ENCODE measurements around the gene POMC.
"Not testable (repeated sequence)": the region's sequence is repeated elsewhere in the genome, so short reads cannot be mapped to it uniquely, and the experiment has no call there.

POMC gene

DNA sequence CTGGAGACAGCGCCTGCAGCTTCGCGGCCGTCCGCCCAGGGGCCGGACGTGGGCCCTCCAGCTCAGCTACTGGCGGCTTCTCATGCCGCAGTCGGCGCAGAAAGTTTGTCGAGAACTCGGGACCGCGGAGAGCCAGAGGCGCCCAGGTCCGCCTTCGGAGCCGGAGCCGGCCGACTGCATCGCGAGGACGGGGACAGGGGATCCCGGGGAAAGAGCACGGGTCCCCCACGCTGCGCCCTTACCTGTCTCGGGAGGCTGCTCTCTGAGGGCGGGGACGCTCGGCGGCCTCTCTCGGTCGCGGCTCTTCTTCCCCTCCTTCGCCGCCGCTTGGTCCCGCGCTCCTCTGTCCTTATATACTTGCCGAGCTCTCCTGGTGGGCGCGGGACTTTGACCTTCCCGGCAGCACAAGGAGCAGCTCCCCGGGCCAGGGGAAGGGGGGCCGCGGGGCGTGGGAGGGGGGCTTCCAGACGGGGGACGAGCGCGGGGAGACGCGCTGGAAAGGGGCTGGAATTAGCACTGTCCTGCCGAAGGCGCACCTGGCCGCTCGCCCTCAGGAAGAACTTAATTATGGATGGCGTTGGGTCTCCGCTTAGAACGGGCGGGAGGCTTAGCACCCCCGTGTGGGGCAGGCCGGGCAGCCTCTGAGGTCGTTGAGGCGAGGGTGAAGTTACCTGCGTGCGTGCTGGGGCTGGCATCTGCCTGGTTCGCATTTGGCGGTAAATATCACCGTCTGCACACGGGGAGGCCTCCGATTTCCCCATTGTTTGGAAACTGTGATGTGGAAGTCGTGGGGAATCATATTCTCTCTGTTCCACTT is at the start of gene POMC:
Gene POMC, minus strand, starts transcription at position 325 of the 817 bp plus-strand sequence. CDS start 3,808 bp downstream, outside the sequence.
- DNase-seq (ENCODE audit: low read depth in 2 of 2), result peak in 1 of 2 donors; percentile 10

DNA sequence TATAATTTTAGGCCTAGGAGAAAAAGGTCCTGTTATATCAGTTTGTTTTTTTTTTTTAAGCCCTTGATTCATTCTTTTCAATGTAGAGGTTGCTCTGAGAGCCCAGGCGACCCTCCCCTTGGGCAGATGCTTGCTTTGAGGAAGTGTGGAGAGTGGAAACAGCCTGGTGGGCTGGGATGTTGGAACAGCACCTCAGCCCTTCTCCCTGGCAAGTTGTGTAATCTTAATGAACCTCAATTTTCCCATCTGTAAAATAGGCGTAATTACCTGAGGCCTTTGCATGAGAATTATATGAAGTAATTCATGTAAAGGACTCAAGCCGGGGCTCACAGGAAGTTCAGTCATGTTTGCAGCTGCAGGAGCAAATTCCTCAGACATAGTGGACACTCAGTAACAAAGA is 49.7 kb upstream of the POMC start:
- DNase-seq (ENCODE audit: low read depth in 2 of 2), result no peak

DNA sequence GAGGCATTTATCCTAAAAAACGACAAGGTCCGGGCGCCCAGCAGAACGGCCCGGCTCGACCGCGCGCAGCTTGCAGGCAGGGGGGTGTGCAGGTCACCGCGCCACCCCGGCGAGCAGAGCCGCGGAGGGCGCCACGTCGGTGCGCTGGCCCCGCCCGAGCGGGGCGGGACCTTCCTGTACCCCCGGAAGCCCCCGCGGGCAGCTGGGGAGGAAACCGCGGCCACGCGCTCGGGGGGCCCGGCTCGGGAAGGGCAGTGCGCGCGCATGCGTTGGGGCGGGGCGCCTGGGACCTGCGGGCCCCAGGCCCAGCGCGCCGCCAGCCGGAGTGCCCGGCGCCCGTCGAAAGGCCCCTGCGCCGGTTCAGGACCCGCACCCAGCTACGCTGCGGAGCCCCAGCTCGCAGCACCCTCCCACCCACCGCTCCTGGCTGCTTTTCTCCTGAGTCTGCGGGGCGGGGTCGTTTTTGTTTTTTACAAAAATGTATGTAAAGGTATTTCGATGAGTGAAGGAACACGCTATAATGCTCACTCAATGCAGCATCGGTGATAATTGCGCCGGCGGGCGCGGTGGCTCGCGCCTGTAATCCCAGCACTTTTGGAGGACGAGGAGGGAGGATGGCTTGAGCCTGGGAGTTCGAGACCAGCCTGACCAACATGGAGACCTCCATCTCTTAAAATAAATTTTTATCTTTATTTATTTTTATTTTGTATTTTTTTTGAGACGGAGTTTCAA is 47.7 kb upstream of the POMC start:
- DNase-seq (ENCODE audit: low read depth in 2 of 2), result peak; percentile 74 to 77

DNA sequence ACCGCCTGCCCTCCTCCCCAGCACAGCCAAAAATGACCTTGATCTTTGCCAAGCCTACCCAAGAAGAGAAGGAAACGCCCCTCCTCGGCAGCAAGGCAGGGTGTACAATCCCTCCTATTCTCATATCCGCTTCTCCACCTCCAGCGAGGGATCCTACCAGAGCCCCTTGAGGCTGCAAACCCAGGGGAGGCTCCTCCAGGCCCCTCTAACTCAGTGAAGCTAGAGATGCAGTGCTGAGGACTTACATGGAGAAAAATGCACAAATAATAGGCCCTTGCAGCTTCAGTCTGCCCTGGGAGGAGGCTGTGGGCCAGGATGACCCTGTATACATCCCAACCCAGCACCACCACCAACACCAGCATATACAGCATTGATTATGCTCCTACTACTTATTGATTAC is 46.9 kb upstream of the POMC start:
- DNase-seq (ENCODE audit: low read depth in 2 of 2), result no peak

DNA sequence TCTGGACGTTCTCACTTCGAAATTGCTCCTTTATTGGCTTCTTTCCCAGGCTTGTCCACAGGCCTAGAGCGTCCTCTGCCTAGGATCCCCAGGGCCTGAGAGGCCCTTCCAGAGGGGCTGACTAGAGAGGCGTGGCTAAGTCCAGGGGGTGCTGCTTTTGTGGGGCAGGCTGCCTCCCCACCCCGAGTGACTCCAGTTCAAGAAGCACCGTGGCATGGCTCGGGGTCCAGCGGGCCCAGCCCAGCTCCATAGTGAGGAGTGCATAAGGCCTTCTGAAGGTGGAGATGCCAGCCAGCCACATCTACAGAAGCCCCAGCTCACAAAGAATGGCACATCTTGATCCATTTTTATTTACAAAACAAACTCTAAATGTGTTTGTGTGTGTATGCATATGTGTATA is 44.8 kb upstream of the POMC start:
- no peak for DNase-seq (ENCODE audit: low read depth in 2 of 2)

DNA sequence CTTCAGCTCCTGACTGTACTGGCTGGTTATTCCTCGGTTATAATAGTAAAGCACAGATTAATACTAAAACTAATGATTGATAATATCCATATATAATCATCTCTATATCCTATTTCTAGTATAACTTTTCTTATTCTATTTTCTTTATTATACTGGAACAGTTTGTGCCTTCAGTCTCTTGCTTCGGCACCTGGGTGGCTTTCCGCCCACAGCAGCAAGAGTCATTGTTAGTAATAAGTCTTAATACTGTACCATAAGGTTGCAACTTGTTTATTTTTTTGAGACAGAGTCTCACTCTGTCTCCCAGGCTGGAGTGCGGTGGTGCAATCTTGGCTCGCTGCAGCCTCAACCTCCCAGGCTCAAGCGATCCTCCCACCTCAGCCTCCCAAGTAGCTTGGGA is 42.5 kb upstream of the POMC start:
- not testable (repeated sequence) for DNase-seq (ENCODE audit: low read depth in 2 of 2)

DNA sequence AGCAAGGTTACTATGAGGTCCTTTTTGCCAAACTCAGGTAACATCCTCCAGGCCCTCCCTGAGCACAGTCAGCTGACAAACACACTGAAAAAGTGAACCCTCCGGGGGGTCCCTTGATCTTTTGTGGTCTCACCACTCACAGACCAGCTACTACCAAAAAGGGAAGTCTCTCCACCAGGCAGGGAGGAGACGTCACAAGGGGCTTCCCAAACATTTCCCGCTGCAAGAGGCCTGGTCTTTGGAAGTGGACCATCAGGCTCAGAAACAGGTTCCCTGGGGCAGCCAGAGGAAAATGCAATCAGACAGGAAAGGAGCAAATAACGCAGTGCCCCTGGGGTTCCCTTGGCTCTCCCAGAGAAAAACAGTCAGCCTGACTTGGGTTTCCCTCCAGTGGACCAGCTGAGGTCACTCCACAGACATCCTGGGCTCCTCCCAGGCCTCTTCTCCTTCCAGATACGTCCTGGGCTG is 38.7 kb upstream of the POMC start:
- no peak for DNase-seq (ENCODE audit: low read depth in 2 of 2)

DNA sequence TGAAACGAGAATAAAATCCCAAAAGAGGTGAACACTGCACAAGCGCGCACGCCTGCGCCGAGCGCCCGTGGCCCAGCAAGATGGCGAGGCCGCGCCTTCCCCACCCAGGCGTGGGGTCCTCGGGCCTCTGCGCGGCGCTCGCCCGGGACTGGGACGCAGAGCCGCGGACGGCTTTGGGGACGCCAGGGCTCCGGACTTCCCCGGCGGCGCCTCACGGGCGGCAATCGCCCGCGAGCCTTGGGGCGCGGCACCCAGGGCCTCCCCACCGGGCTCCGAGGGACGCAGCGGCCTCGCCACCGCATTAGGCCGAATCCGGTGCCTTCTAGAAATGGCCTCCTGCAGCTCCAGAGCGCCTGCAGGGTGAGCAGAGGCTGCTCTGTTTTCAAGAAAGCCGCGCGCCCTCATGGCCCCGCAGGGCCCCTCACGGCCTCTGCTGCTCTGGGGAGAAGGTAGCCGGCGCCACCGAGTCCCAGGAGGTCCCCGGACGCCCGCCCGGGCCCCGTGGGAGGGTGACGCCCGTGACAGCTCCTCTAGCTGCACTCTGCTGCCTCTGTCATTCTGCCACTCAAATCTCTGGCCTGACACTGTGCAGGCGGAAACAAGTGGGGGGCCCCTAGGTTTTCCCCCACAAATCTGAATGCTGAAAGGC is 35.9 kb upstream of the POMC start:
- no peak for DNase-seq (ENCODE audit: low read depth in 2 of 2)

DNA sequence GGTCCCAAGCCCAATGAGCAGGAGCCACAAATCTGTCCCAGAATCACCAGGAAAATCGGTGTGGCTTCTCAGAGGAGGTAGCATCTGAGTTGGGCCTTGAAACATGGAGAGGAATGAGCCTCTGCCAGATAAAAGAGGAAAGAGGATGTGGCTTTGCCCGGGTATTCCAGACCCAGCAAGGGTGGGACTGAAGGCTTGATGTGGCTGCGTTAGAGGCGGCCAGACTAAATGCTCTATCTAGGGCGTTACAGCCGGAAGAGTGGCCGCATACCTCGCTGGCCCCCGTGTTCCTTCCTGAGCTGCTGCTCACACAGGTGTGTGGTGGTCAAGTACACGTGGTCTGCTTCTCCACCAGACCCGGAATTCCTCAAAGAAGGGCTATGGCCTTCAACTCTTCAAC is 33.9 kb upstream of the POMC start:
- no peak for DNase-seq (ENCODE audit: low read depth in 2 of 2)

DNA sequence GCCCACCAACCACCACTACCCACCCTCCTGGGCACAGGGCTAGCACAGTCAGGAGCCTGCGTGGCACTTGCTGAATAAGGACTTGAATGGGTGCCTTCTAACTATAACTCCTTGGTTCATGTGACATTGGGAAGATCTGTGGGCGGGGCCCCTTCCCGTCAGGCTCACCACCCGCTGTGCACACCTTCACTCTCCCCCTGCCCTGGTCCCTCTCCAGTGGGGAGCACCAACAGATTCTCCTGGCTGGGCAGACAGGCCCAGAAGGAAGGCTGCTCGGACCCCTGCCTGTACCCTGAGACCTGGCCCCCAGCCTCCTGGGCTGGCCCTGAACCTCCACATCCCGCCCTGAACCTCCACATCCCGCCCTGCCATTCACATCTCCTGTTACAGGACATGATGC is 33.4 kb upstream of the POMC start:
- no peak for DNase-seq (ENCODE audit: low read depth in 2 of 2)

DNA sequence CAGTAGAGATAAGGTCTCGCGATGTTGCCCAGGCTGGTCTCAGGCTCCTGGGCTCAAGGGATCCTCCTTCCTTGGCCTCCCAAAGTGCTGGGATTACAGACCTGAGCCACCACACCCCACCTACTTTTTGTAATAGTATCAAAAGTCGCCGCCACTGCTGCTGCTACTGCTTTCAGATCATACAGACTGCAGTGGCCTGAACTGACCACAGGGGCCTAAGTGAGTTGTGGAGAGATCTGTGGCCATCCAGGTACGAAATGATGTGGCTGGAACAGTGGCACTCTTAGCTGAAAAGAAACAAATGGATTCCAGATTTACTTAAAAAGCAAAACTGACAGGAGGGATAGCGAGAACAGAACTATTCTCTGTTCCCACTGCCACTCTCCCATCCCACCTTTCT is 32.9 kb upstream of the POMC start:
- no peak for DNase-seq (ENCODE audit: low read depth in 2 of 2)

DNA sequence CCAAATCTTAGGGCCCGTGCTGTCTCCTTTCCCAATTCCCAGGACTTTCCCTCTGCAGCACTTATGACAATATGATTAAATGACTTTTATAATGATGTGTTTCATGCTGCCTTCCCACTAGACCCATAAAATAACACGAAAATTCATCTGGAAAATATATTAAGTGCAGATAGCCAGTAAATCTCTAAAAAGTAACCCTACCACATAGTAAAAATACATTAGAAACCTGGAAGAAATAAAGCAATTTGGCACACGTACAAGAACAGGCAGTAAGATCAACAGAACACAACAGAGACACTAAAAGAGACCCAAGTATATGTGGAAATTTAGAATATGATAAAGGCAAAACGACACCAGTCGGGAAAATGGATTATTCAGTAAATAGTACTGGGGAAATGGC is 30.2 kb upstream of the POMC start:
- DNase-seq (ENCODE audit: low read depth in 2 of 2), result no peak

DNA sequence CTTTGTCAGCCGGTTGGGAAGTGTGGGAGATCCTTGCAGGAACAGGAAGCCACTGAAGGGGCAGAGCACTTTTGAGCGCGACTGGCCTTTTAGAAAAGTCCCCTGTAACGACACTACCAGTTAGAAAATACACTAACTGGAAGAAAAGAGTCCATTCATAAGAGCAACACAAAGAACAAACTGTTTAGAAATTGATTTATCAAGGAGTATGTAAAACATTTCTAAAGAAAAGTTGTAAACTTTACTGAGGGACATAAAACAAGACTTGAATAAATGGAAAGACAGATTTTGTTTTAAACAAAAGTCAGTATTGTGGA is 29.8 kb upstream of the POMC start:
- DNase-seq (ENCODE audit: low read depth in 2 of 2), result no peak

DNA sequence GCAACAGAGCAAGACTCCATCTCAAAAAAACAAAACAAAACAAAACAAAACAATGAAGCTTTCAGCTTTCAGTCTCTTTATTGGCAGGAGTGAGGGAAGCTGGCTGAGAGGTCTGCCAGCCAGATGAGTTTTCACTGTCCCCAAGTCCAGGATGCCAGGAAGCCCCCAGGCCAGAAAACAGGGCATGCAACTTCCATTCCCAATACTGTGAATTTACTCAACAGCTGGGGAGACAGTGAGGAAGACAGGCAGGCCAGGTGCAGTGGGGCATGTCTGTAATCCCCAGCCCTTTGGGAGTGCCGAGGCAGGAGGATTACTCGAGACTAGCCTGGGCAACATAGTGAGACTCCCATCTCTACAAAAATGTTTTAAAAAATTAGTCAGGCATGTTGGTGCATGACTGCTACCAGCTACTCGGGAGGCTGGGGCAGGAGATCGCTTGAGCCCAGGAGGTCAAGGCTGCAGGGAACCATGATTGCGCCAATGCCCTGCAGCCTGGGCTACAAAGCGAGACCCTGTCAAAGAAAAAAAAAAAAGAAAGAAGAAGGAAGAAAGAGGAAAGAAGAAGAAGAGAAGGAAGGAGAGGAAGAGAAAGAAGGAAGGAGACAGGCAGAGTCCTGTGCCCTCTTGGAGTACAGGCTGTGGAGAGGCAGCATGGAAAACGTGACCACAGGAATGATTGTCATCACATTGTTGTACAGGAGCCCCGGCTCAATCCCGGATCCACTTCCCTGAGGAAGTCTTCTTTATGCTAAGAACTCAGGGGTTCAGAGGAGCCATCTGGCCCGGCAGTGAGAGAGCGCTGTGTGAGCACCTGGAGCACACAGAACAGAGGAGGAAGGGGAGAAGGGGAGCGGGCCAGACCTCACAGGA is 29.2 kb upstream of the POMC start:
- no peak for DNase-seq (ENCODE audit: low read depth in 2 of 2)

DNA sequence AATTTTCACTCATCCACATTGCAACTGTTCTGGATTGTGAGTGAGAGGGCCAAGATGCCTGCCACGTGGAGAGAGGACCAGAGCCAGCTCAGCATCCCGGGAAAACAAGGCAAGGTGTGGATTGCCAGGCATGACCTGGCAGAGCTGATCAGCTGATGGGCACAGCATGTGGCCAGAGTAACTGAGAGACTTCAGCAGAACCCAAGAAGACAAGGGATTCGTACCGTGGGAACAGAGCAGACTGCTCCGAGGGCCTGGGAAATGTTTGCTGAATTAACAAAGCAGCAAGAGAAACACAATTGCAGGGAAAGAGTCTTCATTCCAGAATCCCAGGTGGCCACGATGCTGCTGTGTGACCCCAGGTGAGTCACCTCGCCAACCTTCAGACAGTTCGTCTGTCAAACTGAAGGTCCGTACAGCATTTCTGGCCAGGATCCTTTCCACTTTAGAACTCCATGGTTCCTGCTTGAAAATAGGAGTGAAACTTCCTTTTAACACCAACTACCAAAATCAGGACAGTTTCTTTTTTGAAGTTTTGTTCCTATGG is 26.3 kb upstream of the POMC start:
- no peak for DNase-seq (ENCODE audit: low read depth in 2 of 2)

DNA sequence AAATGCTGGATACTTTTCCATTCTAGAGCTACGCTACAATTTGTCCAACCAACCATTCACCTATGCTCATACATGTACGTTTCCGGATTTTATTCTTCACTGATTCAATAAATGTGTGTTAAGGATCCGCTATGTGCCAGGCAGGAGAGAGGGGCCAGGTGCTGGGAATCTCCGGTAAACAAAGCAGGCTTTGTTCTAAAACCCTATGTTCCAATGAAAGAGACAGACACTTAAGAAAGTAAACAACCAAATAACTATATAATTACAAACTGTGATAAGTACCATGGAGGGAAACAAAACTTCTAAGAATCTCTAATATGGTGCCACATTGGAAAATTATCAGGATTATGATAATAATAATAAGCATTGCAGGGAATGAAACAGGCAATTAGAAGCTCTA is 22.2 kb upstream of the POMC start:
- no peak for DNase-seq (ENCODE audit: low read depth in 2 of 2)

DNA sequence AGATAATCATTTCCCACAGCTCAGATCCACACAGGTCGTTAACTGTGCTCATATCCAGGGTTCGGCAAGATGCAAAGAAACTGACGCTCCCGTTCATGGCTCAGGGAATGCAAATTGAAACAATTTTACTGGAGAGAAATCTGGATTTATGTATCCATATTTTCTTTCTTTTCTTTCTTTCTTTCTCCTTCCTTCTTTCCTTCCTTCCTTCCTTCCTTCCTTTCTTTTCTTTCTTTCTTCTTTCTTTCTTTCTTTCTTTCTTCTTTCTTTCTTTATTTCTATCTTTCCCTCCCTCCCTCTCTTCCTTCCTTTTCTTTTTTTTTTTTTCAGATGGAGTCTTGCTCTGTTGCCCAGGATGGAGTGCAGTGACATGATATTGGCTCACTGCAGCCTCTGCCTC is 20.0 kb upstream of the POMC start:
- DNase-seq (ENCODE audit: low read depth in 2 of 2), result no peak

DNA sequence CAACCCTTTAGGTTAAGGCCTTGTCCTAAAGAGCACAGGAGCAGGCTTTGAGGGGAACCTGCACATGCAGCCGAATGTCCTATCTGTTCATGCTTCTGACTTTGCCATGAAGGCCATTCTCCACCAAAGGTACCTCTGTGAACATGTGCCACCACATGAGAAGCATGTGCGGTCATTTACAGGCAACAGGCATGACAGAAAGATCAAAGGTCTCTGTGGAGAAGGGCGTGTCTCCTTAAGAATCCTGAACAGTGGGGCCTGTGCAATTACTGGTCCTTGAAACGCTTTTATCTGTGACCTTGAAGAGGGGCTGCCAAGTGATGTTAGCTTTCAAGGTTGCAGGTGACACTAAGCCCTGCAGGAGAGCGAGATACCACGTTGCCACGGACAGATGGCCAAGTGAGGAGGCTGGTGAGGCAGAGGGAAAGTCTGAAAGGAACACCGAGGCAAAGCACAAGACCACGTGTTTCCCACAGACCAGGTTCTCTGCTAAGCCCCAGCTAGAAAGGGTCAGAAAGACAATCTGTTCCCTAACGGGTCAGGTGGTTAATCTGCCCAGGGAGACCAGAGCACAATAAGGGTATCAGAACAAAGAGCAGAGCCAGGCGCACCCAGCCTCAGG is 19.5 kb upstream of the POMC start:
- DNase-seq (ENCODE audit: low read depth in 2 of 2), result no peak

DNA sequence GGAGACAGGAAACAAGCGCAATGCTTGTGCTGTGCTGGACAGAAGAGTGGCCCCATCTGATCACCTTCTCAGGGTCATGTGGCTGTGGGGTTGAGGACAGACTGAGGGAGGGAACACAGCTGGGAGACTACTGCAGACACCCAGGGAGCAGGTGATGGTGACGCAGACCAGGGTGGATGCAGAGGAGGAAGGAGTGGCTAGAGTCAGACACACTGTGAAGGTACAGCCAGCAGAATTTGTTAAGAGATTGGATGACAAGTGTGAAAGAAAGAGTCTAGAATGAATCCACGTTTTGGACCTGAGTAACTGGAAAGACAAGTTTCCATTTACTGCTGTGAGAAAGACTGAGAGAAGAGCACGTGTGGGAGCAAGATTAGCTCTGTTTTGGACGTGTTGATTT is 15.9 kb upstream of the POMC start:
- no peak for DNase-seq (ENCODE audit: low read depth in 2 of 2)

DNA sequence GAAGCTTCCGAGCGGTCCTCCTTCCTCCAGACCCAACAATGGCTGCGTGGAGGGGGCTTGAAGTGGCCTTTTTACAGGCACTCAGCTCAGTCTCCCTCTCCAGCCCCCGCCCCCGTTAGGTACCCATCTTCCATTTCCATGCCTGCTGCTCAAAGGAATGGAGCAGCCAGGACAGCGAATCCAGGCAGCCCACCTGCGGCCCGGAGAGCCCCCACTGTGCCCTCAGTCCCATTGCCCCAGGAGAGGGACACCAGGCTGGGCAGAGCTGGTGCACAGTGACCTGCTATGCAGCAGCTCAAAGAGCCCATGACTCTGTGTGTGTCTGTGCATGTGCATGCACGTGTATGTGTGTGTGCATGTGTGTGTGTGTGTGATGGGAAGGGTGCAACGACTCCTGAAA is 10.6 kb upstream of the POMC start:
- no peak for DNase-seq (ENCODE audit: low read depth in 2 of 2)

DNA sequence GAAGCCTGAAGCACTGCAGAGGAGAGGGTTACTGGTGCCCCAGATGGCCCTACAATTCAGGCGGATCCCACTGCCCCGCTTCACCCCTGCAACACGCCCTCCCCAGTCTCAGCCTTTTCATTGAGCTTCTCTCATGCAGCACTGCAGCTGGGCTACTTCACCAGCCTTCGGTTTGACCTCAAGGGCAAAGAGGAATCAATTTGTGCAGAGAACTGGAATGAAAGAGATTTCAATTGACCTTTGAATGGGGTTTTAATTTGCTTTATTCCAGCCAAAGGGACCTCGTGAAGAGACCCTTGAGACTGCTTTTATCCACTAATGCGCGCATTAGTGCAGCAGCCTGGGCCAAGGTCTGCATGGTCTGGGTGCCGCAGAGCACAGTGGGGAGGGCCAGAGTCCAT is 8.8 kb upstream of the POMC start:
- DNase-seq (ENCODE audit: low read depth in 2 of 2), result no peak
